NCI-H446 (cell line): ENCODE measurements around the gene MYO1G.
"Not testable (repeated sequence)": the region's sequence is repeated elsewhere in the genome, so short reads cannot be mapped to it uniquely, and the experiment has no call there.

Source experiments
- DNase-seq, 2 experiments: peaks; one replicate each; lab custom pipeline; 2025; lab: John Stamatoyannopoulos, UW

Gene MYO1G

GRCh38 chr7:44978511-44979366 lies at the start of gene MYO1G:
Gene MYO1G (minus strand): TSS chr7:44979015. CDS start chr7:44978961, 54 bp downstream.
- DNase-seq: no peak

- DNase-seq: no peak
These were observed 49.5 kb upstream of the MYO1G start for GRCh38 chr7:45028138-45028919.

- DNase-seq: no peak
These were observed 48.9 kb upstream of the MYO1G start for GRCh38 chr7:45027774-45028114.

GRCh38 chr7:45026984-45027773 lies 48.4 kb upstream of the MYO1G start:
- DNase-seq: no peak

GRCh38 chr7:45026013-45026412 lies 47.2 kb upstream of the MYO1G start:
- DNase-seq: no peak

- DNase-seq: not testable (repeated sequence)
These were observed 46.7 kb upstream of the MYO1G start for GRCh38 chr7:45025473-45025872.

- no peak for DNase-seq
These were observed 45.4 kb upstream of the MYO1G start for GRCh38 chr7:45024126-45024744.

GRCh38 chr7:45021604-45022296 lies 42.9 kb upstream of the MYO1G start:
- DNase-seq: peak in 1 of 2 experiments; percentile 29

- no peak for DNase-seq
These were observed 42.1 kb upstream of the MYO1G start for GRCh38 chr7:45020915-45021314.

GRCh38 chr7:45017253-45017652 lies 38.4 kb upstream of the MYO1G start:
- no peak for DNase-seq

- DNase-seq: no peak
These were observed 36.5 kb upstream of the MYO1G start for GRCh38 chr7:45015313-45015712.

GRCh38 chr7:45013465-45013967 lies 34.7 kb upstream of the MYO1G start:
- no peak for DNase-seq

GRCh38 chr7:45007571-45008328 lies 28.9 kb upstream of the MYO1G start:
- no peak for DNase-seq

GRCh38 chr7:45007106-45007505 lies 28.3 kb upstream of the MYO1G start:
- DNase-seq: no peak

- no peak for DNase-seq
These were observed 25.0 kb upstream of the MYO1G start for GRCh38 chr7:45003789-45004188.

- DNase-seq: no peak
These were observed 23.0 kb upstream of the MYO1G start for GRCh38 chr7:45001826-45002225.

GRCh38 chr7:45001138-45001694 lies 22.4 kb upstream of the MYO1G start:
- DNase-seq: no peak

- peak in 1 of 2 experiments; percentile 53 for DNase-seq
These were observed 21.5 kb upstream of the MYO1G start, which contains the start of gene CCM2 for GRCh38 chr7:45000093-45001032. Gene CCM2 (plus strand): TSS chr7:45000201. CDS start chr7:45000334, 133 bp downstream.
